ENCODE results near the gene EIF4G1.

- TF ChIP-seq CTCF (IDR thresholded peaks at IDR 0.05), result no peak
- TF ChIP-seq EP300 (IDR thresholded peaks at IDR 0.05), result no peak
These were observed 23.0 kb downstream of the EIF4G1 start, which contains the start of gene FAM131A for GRCh38 chr3:184337399-184337714.
